Measurements from ENCODE around the gene RTL1. TPM values are rescaled to one million over a fixed set of nuclear protein-coding genes. Genes with fewer than 3 reads are reported as not detected.

The RTL1 gene
- total and polyA plus RNA-seq, 2 donors (not counting 3 experiments of a cell fraction or from before 2014, with no cell fraction given): not detected

DNA sequence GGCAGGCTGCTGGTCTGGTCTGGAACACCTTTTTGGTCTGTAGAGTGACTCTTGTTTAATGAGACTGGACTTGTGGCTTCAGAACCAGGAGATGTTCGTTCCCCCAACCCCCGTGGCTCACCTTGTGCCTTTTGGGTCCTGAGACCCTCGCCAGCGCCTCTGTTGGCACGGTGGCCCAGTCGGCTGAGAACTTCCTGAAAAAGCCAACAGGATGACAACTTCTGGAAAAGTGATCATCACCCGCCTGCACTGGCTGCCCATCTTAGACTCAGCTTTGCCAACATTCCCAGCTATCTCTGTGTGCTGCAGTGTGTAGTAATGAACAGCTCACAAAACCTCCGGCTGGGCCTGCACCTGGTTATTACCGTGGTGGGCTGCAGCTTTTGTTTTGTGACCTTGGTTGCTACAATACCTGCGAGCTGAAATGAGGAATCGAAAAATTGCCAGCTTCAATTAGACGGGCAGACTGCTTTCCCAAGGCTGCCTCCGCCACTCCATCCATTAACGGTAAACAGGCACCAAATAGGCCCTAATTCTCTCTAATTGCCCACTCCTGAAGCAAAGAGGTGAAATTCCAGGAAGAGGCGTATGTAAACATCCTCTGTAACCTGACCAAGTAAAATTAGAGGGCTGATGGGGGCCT, 61.6 kb downstream of the RTL1 start:
- dilution Hi-C loops (cut with MboI; ENCODE audit: extremely low pct_ligation_motif_present, low sequenced_read_pairs): no loop called here
- TF ChIP-seq JUN (IDR thresholded peaks at IDR 0.05; ENCODE audit: borderline replicate concordance, insufficient read depth, insufficient read length, low read depth) (no peak), EZH2 (IDR thresholded peaks at IDR 0.05; ENCODE audit: borderline replicate concordance, low read depth, low read length, severe bottlenecking) (no peak), POLR2AphosphoS5 (IDR thresholded peaks at IDR 0.05; ENCODE audit: insufficient read depth, low read depth, low read length) (no peak), MYC (IDR thresholded peaks at IDR 0.05; ENCODE audit: low read depth, low read length) (no peak)
- TF ChIP-seq, protein P1, sequence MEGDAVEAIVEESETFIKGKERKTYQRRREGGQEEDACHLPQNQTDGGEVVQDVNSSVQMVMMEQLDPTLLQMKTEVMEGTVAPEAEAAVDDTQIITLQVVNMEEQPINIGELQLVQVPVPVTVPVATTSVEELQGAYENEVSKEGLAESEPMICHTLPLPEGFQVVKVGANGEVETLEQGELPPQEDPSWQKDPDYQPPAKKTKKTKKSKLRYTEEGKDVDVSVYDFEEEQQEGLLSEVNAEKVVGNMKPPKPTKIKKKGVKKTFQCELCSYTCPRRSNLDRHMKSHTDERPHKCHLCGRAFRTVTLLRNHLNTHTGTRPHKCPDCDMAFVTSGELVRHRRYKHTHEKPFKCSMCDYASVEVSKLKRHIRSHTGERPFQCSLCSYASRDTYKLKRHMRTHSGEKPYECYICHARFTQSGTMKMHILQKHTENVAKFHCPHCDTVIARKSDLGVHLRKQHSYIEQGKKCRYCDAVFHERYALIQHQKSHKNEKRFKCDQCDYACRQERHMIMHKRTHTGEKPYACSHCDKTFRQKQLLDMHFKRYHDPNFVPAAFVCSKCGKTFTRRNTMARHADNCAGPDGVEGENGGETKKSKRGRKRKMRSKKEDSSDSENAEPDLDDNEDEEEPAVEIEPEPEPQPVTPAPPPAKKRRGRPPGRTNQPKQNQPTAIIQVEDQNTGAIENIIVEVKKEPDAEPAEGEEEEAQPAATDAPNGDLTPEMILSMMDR (IDR thresholded peaks at IDR 0.05; ENCODE audit: extremely low read depth in 1 of 2, insufficient read depth in 1 of 2, low read depth in 1 of 2, low read length in 2 of 2): no peak
- no peaks in the 10 kb centered on the region for H3K4me1 ChIP-seq (ENCODE audit: control insufficient read depth, extremely low read depth, insufficient read depth, low read length)
- no peak overlapping the region for H2AFZ ChIP-seq (ENCODE audit: low read depth, low read length)
- H3K9ac ChIP-seq (replicated peaks; ENCODE audit: extremely low read depth, insufficient read depth, low read length): no peak overlapping the region
- H3K4me3 ChIP-seq (replicated peaks in 1 of 3; ENCODE audit: insufficient read depth in 1 of 3, low read depth in 1 of 3, low read length in 3 of 3): no peak overlapping the region
- no peaks in the 10 kb centered on the region for H3K9me1 ChIP-seq (replicated peaks; ENCODE audit: control insufficient read depth, extremely low read depth, insufficient read depth, low read length)
- H4K20me1 ChIP-seq (replicated peaks; ENCODE audit: control insufficient read depth, extremely low read depth, insufficient read depth, low read length): no peaks in the 10 kb centered on the region
- no peak for FAIRE-seq
- ChIA-PET POLR2A (no interaction called here), CTCF (interaction anchor here (0.7 to 2.0 kb wide), 2 partner anchors 9 to 132 kb away, joined by 4 to 6 read pairs; no protein-coding TSS in a partner anchor)
- no TSS peak for BruUV-seq (replicated peaks)
- H3K9me3 ChIP-seq (replicated peaks; ENCODE audit: control insufficient read depth, insufficient read depth, low read length): no peaks in the 10 kb centered on the region
- no peaks in the 10 kb centered on the region for H3K79me2 ChIP-seq (ENCODE audit: control insufficient read depth, insufficient read depth, low read length)
- no peak overlapping the region for H3K27ac ChIP-seq (ENCODE audit: insufficient read depth, low read depth, low read length)
- no peak overlapping the region for H3K4me2 ChIP-seq (ENCODE audit: insufficient read depth, low read length)
- peaks cover 7 to 27% of the 10 kb centered on the region in 2 experiments for H3K36me3 ChIP-seq (ENCODE audit: control insufficient read depth in 2 of 2, extremely low read depth in 1 of 2, insufficient read depth in 2 of 2, low read length in 2 of 2)
- no peaks in the 10 kb centered on the region for H3K27me3 ChIP-seq (ENCODE audit: control insufficient read depth in 2 of 2, insufficient read depth in 2 of 2, low read length in 2 of 2)
- no peak for DNase-seq (ENCODE audit: low read depth, low spot score)
- intact Hi-C loops (cut with micrococcal nuclease): no loop called here

All from endothelial cell of umbilical vein (primary cell).